HuH-7 (cell line): ENCODE data around the gene ZFYVE28.

Experiments
- DNase-seq: peaks from one replicate; pipeline ENCODE4 v3.0.0; 2011; ENCODE audit warnings: low spot score

Gene ZFYVE28

DNA sequence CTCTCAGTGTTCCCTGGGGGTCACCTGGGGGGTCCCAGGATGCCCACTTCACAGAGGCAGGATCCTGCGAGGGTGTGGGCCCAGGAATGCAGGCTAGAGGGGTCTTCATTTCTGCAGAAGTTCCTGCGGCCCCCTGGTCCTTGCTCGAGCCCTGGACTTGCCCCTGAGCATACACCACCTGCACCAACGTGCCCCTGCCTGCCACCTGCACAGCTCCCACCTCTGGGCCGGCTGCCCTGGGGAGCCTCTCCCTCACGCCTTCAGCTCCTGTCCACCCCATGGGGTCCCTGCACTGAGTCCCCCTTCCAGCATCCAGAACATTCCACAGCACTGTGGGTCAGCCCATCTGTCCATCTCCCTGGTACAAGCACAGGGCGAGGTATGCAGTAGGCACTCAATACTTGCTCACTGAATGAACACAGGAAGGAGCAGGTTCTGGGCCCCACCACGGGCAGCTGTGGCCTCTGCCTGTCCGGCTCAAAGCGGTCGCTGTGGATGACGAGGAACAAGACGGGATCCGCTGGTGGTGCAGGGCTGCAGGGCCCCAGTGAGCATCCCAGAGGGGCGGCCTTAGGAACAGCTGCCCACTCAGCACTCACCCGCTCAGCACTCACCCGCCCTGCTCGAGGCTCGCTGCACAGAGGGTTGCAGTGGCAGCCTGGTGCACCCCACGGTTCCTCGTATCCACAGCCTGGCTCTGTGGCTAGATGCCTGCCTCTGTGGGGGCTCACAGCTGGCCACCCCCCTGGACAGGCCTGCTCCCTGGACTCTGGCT, 86.1 kb downstream of the ZFYVE28 start:
- no peak for DNase-seq

- no peak for DNase-seq
Observed at GRCh38 chr4:2331519-2332200, 86.8 kb downstream of the ZFYVE28 start.

DNA sequence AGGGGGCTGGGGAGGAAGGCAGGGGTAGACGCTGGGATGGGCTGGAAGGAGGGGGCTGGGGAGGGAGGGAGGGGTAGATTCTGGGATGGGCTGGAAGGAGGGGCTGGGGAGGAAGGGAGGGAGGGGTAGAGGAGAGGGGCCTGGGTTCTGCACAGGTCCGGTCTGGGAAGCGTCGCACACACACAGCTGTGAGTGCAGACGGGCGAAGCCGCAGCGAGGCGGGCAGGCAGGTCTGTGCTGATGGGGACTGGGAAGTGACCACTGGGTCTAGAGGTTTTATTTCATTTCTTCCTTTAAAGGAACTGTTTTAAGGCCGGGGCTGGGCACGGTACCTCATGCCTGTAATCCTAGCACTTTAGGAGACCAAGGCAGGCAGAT, 87.4 kb downstream of the ZFYVE28 start:
- no peak for DNase-seq

DNA sequence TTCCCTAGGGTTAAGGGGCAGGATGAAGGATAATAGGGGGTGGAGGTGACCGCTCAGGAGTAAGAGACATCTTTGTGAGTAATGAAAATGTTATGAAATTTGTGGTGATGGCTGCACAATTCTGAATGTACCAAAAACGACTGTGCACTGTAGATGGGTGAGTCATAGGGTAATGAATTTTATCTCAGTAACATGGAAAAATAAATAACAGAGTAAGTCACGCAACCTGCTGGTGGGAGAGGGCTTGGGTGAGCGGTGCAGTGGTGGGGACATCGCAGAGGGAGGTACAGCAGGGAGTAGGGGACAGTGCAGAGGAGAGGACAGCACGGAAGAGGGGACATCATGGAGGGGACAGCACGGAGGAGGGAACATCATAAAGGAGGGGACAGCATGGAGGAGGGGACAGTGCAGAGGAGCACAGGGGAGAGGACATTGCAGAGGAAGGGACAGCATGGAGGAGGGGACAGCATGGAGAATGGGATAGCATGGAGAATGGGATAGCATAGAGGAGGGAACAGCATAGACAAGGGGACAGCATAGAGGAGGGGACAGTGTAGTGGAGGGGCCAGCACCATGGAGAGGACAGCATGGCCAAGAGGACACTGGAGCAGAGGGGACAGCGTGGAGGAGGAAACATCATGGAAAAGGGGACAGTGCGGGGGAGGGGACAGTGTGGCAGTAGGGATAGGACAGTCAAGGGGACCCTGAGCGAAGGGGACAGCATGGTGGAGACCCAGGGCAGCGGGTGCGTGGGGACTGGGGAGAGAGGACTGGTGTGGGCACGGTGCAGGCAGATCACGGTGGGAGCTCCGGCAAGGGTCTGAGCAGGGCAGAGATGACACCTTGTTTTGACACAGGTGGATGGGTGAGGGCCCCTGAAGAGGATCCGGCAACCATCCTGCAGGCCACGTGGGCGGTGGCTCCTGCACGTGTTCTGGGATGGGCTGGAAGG, 88.1 kb downstream of the ZFYVE28 start:
- no peak for DNase-seq

GRCh38 chr4:2327579-2327978, 90.9 kb downstream of the ZFYVE28 start:
- DNase-seq, result no peak

- no peak for DNase-seq
Observed at GRCh38 chr4:2324891-2325290, 93.6 kb downstream of the ZFYVE28 start.

- DNase-seq, result no peak
Observed at GRCh38 chr4:2322841-2323240, 95.6 kb downstream of the ZFYVE28 start.

GRCh38 chr4:2322227-2322626, 96.2 kb downstream of the ZFYVE28 start:
- DNase-seq, result no peak

- no peak for DNase-seq
Observed at GRCh38 chr4:2321279-2322196, 96.9 kb downstream of the ZFYVE28 start.

GRCh38 chr4:2320746-2321145, 97.7 kb downstream of the ZFYVE28 start:
- DNase-seq, result no peak

DNA sequence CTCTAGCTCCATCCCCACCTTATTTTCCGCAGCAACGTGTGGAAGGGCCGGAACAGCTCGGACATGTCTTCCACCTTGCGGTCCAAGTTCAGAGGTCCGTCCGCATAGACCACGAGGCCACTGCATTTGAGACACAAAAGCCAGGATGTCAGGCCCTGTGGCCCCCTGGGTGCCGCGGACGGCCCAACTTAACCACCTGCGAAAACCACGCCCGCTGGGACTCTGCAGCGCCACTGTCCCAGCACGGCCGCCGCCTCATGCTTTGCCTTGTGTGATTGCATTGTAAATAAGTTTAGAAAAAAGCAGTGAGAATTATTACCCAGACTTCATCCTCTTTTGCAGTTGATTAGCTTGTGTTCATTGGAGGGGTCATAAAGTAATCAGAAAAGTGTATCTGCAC, 98.3 kb downstream of the ZFYVE28 start:
- no peak for DNase-seq

DNA sequence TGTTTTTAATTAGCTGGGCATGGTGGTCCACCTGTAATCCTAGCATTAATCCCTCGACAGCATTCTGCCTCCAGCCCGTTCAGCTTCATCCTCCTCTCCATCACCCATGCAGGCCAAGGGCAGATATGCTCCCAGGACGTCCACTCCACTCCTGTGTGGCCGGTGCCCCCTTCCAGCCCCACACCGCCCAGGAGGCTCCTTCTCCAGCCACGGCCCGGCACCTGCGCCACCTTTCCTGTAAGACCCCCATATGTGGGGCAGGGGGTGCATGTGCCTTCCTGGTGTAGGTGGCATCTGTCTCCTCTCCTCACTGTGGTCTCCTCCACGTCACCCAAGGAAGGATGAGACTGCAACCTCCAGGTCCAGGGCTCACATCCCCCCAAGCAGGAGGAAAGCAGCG, 99.6 kb downstream of the ZFYVE28 start:
- DNase-seq, result no peak

GRCh38 chr4:2318476-2318875, 100.0 kb downstream of the ZFYVE28 start:
- no peak for DNase-seq

- DNase-seq, result no peak
Observed at GRCh38 chr4:2313366-2313765, 105.1 kb downstream of the ZFYVE28 start.

DNA sequence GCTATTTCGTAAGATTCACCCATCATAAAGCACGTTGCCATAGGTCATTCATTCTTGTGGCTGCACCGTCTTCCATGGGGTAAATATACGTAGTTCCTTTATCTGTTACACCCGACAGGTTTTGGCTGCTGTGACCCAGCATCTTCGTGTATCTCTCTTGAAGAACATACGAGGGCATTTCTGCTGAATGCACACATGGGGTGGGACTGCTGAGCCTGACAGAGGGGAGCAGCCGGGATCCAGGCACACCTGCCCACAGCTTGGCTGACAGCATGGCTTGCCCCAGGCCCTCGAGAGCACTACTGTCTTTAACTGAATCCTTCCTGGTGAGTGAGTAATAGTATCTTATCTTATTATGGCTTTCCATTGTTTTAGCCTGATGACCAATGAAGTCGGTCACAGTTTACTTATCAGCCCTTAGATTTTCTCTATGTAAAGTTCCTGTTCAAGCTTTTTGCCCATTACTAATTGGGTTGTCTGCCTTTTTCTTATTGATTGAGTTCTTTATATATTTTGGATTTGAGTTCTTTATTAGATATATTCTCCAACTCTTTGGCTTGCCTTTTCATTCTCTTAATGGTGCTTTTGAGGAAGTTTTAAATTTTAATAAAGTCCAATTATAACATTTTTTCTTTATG, 111.6 kb downstream of the ZFYVE28 start:
- DNase-seq, result no peak

DNA sequence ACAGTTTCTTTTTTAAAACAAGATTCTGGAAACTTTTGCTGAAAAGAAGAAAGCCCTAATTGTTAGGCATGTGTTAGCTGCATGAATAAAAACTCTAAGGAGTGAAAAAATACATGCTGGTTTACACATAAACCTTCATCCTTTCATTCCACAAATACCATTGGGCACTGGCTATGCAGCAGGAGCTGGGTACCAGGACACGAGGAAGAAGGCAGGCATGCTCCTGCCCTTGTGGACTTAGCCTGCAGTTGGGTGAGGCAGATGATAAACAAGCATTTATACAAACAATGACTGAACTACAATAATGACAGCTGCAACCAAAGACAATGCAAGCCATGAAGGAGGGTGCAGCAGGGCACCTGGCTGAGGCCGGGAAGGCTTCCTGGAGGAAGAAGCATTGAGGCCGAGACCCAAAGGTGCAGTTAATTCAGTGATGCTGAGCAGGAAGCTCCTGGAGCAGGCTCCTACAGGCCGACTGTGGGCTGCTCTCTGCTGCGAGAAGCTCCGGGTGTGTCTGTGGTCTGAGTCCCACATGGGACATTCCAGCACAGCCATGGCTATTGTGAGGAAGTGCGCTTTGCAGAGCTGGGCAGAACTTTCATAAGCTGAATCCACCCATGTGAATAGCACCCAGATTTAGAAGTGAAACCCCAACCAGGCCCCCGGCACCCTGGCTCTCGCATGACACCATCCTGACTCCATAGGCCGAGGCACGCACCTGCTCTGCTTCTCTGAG, 112.5 kb downstream of the ZFYVE28 start:
- DNase-seq, result no peak

GRCh38 chr4:2304877-2305561, 113.4 kb downstream of the ZFYVE28 start:
- no peak for DNase-seq

DNA sequence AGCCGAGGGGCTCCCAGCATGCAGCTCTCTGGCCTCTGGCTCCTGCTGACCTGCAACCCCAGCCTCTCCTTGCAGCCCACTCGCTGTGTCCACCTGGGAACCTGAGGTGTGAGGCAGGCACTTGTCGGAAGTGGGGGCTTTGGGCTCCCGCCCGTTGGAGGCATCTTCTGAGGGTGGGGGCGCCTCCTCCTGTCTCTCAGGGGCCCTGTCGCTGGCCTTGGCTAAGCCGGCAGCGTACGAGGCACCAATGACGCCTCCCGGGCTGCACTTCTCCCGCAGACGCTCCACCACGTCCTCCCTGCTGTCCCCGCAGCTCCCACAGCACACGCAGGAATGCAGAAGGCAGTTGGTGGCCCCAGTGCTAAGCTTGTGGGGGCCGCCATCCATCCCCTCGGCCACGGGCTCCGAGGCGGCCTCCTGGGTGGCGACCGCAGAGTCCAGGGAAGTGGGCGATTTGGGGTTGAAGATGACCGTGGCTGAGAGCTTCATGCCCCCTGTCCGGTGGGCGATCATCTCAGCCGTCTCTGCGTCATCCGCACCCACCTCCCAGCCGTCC, 114.0 kb downstream of the ZFYVE28 start:
- no peak for DNase-seq

- DNase-seq, result no peak
Observed at GRCh38 chr4:2303686-2304320, 114.6 kb downstream of the ZFYVE28 start.
